NCI-H524 (cell line): ENCODE results near the gene NRXN3.
A peak's percentile ranks its signal among the peaks of the same experiment; 100 is the strongest.

Source experiments
- DNase-seq, 2 experiments: peaks; one replicate each; lab custom pipeline; 2025; lab: John Stamatoyannopoulos, UW

NRXN3 gene

GRCh38 chr14:78710963-78711362, 540.8 kb downstream of the NRXN3 start:
- DNase-seq = peak in 1 of 2 experiments; percentile 54

GRCh38 chr14:78713716-78714115, 543.5 kb downstream of the NRXN3 start:
- DNase-seq = no peak

DNA sequence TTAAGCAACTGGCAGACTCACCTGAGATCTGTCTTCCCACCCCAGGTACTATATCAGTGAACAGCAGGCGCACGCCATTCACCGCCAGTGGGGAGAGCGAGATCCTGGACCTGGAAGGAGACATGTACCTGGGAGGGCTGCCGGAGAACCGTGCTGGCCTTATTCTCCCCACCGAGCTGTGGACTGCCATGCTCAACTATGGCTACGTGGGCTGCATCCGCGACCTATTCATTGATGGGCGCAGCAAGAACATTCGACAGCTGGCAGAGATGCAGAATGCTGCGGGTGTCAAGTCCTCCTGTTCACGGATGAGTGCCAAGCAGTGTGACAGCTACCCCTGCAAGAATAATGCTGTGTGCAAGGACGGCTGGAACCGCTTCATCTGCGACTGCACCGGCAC, 544.5 kb downstream of the NRXN3 start:
- no peak for DNase-seq

DNA sequence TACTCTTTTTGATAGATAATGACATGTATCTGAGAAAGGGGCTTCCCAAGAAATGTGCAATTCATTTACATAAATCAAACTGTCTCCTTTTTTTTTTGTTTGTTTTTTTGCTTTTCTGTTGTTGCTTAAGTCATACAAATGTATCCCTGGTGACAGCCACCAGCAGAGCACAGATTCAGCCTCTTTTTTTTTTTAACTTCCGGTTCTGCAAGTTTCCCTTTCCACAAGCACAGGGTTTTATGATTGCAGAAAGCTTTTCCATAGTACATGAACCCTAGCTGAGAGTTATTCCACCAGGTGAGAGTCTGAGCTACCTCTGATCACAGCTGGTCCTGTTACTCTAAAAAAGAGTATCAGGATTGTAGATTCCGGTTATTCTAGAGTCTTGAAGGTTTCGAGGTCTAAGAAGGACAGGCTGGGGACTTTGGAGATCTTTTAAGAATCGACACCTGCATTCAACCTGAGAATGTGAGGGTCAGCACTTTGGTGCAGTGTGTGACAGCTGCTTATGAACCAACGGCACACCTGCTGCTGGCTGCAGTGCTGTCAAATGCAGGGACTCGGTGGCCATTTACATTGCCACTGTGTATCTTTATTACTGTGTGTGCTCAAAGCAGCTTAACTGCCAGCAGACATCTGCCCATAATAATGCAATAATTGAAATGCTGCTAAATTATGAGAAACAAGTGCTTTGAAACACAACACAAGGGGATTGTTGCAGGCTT, 551.7 kb downstream of the NRXN3 start:
- peak; percentile 79 to 94 for DNase-seq

- DNase-seq = no peak
Measured at GRCh38 chr14:78725086-78725485, 554.9 kb downstream of the NRXN3 start.

DNA sequence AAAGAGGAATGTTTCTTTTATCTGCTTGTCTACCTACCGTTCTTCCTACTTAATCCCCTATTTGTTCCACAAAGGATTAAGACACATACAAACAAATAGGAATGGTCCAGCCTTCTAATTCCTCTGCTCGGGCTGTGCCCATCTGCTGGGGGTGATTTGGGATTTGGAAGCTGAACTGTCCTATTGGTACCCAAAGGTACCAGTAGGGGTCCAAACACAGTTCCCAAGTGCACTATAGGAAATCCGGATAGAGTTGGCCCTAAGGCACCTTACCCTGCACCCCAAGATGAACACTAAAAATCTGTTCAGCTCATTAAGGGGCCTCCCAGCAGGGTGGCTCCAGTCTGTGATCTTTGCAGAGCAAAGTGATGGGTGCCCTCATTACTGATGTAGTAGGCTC, 566.9 kb downstream of the NRXN3 start:
- peak in 1 of 2 experiments; percentile 94 for DNase-seq

DNA sequence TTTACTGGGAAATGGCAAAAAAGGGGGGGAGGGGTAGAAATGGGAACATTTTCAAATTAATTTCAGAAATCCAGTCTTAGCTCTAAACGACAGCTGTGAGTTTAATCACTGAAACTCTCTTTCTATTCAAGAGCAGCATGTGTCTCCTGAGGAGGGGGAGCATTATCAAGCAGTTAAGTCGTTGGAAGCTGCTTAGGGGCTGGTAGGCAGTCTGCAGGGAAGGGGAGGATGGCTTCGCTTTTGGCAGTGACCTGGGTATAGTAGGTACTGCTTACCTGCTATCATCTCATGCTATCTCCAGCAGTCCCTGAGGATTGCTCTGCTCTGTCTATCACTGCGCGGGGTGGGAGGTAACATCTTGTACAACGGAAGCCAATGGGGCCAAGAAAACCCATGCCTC, 567.4 kb downstream of the NRXN3 start:
- peak; percentile 97 to 99 for DNase-seq

DNA sequence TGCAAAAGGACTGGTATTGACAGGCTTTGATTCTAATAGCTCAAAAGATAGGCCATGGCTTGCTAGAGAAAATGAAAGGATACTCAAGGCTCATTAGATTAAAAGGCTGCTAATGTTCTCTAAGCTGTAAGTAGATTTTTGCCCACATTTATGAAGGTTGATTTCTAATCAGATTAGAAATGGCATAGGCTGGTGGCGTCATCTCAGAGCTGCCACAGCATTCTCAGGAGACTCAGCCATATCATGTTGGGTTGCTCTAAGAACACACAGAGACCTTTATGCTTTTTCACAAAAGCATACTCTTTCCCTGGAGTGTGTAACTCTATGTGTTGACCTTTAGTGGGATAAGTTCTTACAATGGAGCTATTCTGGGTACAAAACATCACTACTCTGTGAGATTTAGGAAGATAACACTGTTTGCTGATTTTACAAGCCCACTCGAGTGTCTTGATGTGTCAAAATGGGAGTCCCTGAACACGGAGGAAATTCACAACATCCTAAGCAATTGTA, 576.0 kb downstream of the NRXN3 start:
- DNase-seq = no peak

- DNase-seq = no peak
Measured at GRCh38 chr14:78747813-78748212, 577.6 kb downstream of the NRXN3 start.

- DNase-seq = no peak
Measured at GRCh38 chr14:78752518-78753188, 582.5 kb downstream of the NRXN3 start.

DNA sequence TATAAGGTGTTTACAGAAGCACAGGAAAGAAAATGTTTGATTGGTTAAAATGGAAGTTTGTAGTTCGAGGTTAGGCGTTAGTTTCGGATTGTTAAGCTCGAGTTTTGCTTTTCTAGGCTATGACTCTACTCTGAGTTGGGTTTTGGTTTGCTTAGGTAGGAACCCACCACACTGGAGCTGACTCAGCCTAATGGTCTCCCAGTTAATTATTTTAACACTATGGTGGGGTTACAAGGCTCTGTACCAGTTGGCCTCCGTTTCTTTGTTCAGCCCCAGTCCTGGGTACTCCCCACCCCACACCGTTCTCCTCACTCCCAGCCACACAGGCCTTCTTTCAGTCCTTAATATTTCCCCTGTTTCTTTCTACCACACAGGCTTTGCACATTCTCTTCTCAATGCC, 583.9 kb downstream of the NRXN3 start:
- no peak for DNase-seq

DNA sequence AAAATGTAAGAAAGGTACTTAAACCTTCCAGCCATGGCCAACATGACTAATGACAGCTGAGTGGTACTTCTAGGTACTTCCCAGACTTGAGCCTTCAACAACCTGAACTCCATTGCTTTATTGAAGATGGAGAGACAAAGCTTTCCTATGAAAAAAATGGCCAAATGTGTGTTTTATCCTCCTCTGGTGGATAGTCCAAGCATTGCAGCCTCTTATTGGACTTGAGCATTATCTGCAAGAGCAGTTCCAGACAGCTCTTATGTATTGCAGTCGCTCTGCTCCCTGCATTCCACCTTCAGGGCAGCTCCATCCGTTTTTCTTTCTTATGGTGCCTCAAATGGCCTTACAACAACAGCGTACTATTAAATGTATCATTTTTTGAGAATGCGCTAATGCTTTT, 588.2 kb downstream of the NRXN3 start:
- DNase-seq = peak; percentile 95 to 97

DNA sequence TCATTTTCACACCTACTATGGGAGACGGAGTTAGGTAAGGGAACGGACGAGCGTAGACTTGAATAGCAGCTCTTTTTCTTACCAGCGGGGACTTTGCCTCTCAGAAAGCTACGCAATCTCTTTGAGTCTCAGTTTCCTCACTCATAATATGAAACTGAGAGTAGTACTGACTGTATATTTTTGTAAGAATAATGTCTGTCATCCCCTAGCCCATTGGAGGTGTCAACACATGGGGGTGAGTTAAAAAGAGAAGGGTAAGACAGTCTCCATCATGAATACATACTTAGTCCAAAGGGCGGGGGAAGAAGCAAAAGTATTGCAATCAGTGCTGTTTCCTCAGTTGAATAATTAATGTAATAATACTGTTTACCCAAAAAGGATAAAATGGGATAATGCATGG, 592.2 kb downstream of the NRXN3 start:
- DNase-seq = no peak

DNA sequence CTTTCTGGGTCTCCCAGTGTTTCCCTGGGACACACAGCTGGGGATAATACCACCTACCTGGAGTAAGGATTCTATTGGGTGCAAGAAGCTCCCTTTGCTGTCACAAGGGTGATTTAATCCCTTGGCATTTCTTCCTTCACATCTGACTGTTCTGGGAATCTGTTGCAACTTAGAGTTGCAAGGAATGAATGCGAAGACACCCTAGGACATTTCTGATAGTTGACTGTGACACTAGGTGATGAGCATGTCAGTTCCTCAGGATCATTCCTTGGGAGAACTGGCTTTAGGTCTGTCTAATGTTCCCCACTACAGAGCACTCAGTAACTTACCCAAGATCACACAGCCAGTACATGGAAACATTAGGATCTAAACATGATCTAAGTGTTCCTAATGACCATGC, 593.6 kb downstream of the NRXN3 start:
- DNase-seq = no peak

- no peak for DNase-seq
Measured at GRCh38 chr14:78764240-78764639, 594.1 kb downstream of the NRXN3 start.

GRCh38 chr14:78764645-78765044, 594.5 kb downstream of the NRXN3 start:
- DNase-seq = no peak

GRCh38 chr14:78767436-78767835, 597.3 kb downstream of the NRXN3 start:
- DNase-seq = no peak

DNA sequence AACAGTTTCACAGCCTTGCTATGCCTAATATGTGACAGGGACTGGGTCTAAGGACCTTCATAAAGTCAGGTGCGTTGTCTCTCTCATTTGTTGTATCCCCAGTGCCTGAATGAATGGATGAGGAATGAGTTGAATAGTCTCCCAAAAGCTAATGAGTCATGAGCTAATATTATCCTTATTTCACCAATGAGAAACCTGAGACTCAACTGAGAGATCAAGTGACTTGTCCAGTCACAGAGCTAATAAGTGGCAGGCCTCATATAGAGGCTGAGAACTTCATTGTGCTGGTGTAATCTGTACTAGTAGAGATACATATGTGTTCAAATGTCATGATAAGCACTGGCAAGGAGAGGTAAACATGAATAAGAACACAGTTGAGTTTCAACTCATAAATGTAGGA, 612.4 kb downstream of the NRXN3 start:
- no peak for DNase-seq

GRCh38 chr14:78785265-78785664, 615.1 kb downstream of the NRXN3 start:
- DNase-seq = no peak

DNA sequence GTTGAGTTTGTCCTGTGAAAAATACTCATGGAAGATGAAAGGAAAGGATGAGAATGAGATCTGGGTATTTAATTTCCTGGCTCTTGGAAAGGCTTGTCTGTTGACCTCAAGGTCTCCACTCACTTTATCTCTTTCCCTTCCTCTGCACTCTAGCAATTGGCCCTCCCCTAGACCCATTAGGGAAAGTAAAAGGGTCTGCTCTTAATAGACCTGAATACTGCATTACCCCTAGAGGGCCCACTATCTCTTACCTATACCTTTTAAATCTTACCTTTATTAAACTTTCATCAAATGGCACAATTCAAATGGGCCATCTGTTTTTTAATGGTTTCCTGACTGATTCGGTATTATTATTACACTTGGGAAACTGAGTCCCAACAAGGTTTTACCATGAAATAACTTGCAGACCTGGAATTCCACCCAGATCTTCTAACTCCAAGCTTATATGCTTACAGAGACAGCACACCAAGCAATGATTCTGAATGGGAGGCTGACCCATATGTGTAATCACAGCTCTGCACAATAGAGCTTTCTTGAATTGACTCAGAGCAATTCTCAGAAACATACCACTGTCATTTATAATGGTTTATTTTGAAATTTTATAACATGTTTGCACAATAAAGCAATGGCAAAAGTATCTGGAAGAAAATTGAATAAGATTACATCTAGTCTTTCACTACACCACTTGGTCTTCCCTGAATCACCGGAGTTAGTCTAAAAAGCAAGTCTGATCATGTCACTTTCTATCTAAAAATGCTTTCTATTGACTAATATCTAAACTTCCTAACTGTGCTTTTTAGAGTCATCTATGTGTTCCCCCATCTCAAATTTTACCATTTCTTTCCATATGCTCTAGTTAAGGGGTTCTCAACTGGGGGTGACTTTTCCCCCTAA, 618.5 kb downstream of the NRXN3 start:
- DNase-seq = no peak

- peak; percentile 18 to 59 for DNase-seq
Measured at GRCh38 chr14:78790271-78790670, 620.1 kb downstream of the NRXN3 start.

- DNase-seq = no peak
Measured at GRCh38 chr14:78798757-78799156, 628.6 kb downstream of the NRXN3 start.

GRCh38 chr14:78805570-78805969, 635.4 kb downstream of the NRXN3 start:
- DNase-seq = no peak
